Activated CD4-positive, alpha-beta T cell treated with anti-CD3 and anti-CD28 coated beads, Interleukin-2, amount 50 U/mL, for 16 hours (primary cell): ENCODE data around the gene LRSAM1.
A peak's percentile ranks its signal among the peaks of the same experiment; 100 is the strongest.

ENCODE experiments used
- DNase-seq: peaks from one replicate; pipeline ENCODE4 v3.0.0-alpha.2; 2020

LRSAM1 gene

GRCh38 chr9:127519301-127520166 is 68.2 kb downstream of the LRSAM1 start:
- DNase-seq: peak; percentile 54

GRCh38 chr9:127520941-127521918 is 69.9 kb downstream of the LRSAM1 start:
- no peak for DNase-seq

GRCh38 chr9:127521919-127522304 is 70.6 kb downstream of the LRSAM1 start:
- no peak for DNase-seq

GRCh38 chr9:127522727-127523126 is 71.4 kb downstream of the LRSAM1 start:
- no peak for DNase-seq

- DNase-seq: peak; percentile 42
Observed at GRCh38 chr9:127523312-127523851, 72.1 kb downstream of the LRSAM1 start.

- DNase-seq: no peak
Observed at GRCh38 chr9:127524373-127524772, 73.1 kb downstream of the LRSAM1 start.

- DNase-seq: peak; percentile 42
Observed at GRCh38 chr9:127525401-127526188, 74.3 kb downstream of the LRSAM1 start.

- DNase-seq: no peak
Observed at GRCh38 chr9:127526655-127527559, 75.6 kb downstream of the LRSAM1 start.

GRCh38 chr9:127527560-127528268 is 76.4 kb downstream of the LRSAM1 start:
- no peak for DNase-seq

- DNase-seq: no peak
Observed at GRCh38 chr9:127528422-127529251, 77.3 kb downstream of the LRSAM1 start.

- DNase-seq: no peak
Observed at GRCh38 chr9:127529671-127530070, 78.4 kb downstream of the LRSAM1 start.

GRCh38 chr9:127530206-127530941 is 79.1 kb downstream of the LRSAM1 start:
- DNase-seq: no peak

- DNase-seq: no peak
Observed at GRCh38 chr9:127531676-127532075, 80.4 kb downstream of the LRSAM1 start.

- no peak for DNase-seq
Observed at GRCh38 chr9:127534250-127534906, 83.1 kb downstream of the LRSAM1 start.

- no peak for DNase-seq
Observed at GRCh38 chr9:127534931-127535330, 83.6 kb downstream of the LRSAM1 start.

GRCh38 chr9:127535396-127535795 is 84.1 kb downstream of the LRSAM1 start:
- no peak for DNase-seq

- no peak for DNase-seq
Observed at GRCh38 chr9:127535834-127536233, 84.5 kb downstream of the LRSAM1 start.

GRCh38 chr9:127536499-127536898 is 85.2 kb downstream of the LRSAM1 start:
- no peak for DNase-seq
